Motor neuron (in vitro differentiated cells): ENCODE measurements around the gene RPN1. TPM values are rescaled to one million over a fixed set of nuclear protein-coding genes. Genes with fewer than 3 reads are reported as not detected.
"Not testable (repeated sequence)": the region's sequence is repeated elsewhere in the genome, so short reads cannot be mapped to it uniquely, and the experiment has no call there.

ENCODE experiments used
- ATAC-seq, 8 experiments: fragments of 200-7000 bp; cut with Tn5 transposase; replicated peaks in 6 of 8; 2 replicates each; pipeline ENCODE4 v1.8.0; 2021; ENCODE audit warnings: mild to moderate bottlenecking in 8 of 8, moderate library complexity in 8 of 8
- H3K27ac ChIP-seq, 2 donors: fragments of 250-450 bp; sonication (Bioruptor Pico); 2 replicates each; pipeline ENCODE4 v1.9.0; 2021; ENCODE audit warnings: antibody characterized with exemption in 2 of 2, mild to moderate bottlenecking in 2 of 2, moderate library complexity in 1 of 2
- H3K4me1 ChIP-seq, 2 donors: fragments of 250-450 bp; sonication (Bioruptor Pico); replicated peaks in 1 of 2; 2 replicates each; pipeline ENCODE4 v1.6.1; 2021; ENCODE audit warnings: antibody characterized with exemption in 2 of 2, mild to moderate bottlenecking in 2 of 2, moderate library complexity in 1 of 2
- H3K4me3 ChIP-seq, 5 donors: fragments of 250-450 bp; sonication (Bioruptor Pico); 2 replicates each; pipeline ENCODE4 v1.9.0; 2021; ENCODE audit warnings: antibody characterized with exemption in 5 of 5, mild to moderate bottlenecking in 5 of 5, moderate library complexity in 4 of 5
- WGBS, 10 experiments: fragments of 450-650 bp; shearing (Covaris generic); methylation state at CpG; one replicate each; pipeline ENCODE4 v1.0.0; 2022; 5-methylcytosine and 5-hydroxymethylcytosine counted together
- in situ Hi-C, 9 experiments: fragments of 400-800 bp; cut with MboI; loops; one replicate each; pipeline ENCODE4 v1.15.0; 2021; ENCODE audit warnings: low sequenced_read_pairs in 9 of 9, low pct_unique_long_range_greater_than_20kb in 2 of 9; ENCODE audit not compliant: unreplicated experiment in 9 of 9
- total RNA-seq, 8 experiments: library from RNA; unstranded; fragments of 300-600 nt; gene quantifications; 2 replicates each; pipeline versions ENCODE4 v1.2.3 to v1.2.4, GENCODE V29; 2022

RPN1 gene
- total RNA-seq, 8 experiments from 2014 or later = 127 to 270 (median 164) TPM

DNA sequence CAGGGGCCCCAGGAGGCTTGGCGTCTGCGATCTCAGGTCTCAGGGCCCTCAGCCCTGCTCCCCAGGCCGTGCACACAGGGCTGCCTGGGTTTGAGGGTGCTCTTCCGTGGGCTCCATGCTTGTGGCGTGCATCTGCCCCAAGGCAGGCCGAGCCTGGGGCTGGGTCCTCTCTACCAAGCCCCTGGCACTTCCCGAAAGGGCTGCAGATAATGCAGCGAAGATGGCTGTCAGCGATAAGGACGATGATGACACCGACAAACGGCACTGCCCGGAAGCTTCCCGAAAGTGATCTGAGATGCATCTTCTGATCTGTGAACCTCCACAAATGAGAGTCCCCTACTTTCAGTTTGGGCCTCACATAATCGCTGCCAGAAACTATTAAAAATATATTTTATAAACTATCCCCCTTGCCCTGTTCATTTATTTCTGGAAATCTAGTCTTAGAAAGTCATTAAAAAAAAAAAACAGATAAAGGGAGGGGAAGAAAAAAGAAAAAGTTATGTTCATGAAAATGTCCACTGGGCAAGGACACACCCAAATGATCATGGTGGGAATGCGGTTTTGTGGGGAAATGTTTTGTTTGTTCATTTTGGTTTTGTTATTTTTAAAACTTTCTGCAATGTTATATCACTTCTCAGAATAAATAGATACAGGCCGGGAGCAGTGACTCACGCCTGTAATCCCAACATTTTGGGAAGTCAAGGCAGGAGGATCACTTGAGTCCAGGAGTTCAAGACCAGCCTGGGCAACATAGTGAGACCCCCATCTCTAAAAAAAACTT is 51.5 kb downstream of the RPN1 start:
- 72 to 94% (median 86%) methylated on average over 2 to 13 of the region's 18 CpGs for WGBS, 10 experiments
- in situ Hi-C loops = loop anchor here in 2 of 9 experiments (10.0 to 25.0 kb wide), 3 partner anchors 162 to 437 kb away; partner anchors contain the start of gene EEFSEC (in 1 of the 2)
- no peak overlapping the region for H3K4me3 ChIP-seq
- no peak overlapping the region for H3K27ac ChIP-seq
- no peaks in the 10 kb centered on the region for H3K4me1 ChIP-seq
- ATAC-seq = no peak

DNA sequence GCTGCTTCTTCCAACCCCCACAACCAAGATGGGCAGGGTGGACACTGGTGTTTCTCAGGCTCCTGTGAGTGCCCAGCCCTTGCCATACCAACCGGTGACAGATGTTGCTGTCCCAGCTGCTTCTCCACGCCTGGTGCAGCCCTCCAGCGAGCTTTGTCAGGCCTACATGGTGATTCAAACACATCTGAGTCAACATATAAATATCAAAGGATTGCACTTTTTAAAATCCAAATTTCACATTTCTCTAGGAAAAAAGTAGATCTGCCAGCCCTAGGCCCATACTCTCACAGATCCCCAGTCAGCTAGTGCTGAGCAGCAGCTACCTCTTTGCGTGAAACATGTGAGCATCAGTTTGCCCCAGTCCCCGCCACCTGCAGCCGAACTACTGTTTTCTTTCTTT is 52.7 kb downstream of the RPN1 start:
- no peaks in the 10 kb centered on the region for H3K4me1 ChIP-seq
- no peak overlapping the region for H3K27ac ChIP-seq
- no peak overlapping the region for H3K4me3 ChIP-seq
- ATAC-seq = peak in 2 of 8 experiments; percentile 28 to 52
- in situ Hi-C loops = loop anchor here in 2 of 9 experiments (10.0 to 25.0 kb wide), 3 partner anchors 161 to 436 kb away; partner anchors contain the start of gene EEFSEC (in 1 of the 2)
- WGBS, 10 experiments = 61 to 100% (median 92%) methylated on average over 1 to 5 of the region's 6 CpGs; no CpG with 5 or more reads in 6 of the 10 experiments

DNA sequence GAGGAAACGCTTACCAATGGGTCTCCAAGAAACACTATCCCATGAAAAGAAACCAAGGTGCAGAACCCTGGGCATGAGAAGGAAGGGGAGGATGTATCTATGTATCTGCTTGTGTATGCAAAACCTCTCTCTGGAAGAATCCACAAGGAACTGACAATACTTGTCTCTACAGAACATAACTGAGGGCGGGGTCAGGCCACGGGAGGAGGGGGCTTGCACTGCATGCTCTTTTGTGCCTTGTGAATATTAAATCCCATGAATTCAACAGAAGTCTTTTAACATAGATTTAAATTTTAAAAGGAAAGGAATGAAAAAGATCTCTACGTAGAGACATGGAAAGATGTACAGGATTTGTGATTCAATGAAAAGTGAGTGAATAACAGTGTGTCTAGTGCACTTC is 57.8 kb downstream of the RPN1 start:
- Histone ChIP-seq H3K27ac (no peak overlapping the region), H3K4me1 (peaks cover 0 to 3% of the 10 kb centered on the region in 2 donors), H3K4me3 (no peak overlapping the region)
- ATAC-seq = peak in 6 of 8 experiments; percentile 40 to 57 (median 52)
- in situ Hi-C loops = loop anchor here in 2 of 9 experiments (10.0 to 25.0 kb wide), 3 partner anchors 156 to 431 kb away; partner anchors contain the start of gene EEFSEC (in 1 of the 2)
- 0 to 100% (median 42%) methylated on average over 1 to 4 of the region's 4 CpGs for WGBS, 10 experiments

DNA sequence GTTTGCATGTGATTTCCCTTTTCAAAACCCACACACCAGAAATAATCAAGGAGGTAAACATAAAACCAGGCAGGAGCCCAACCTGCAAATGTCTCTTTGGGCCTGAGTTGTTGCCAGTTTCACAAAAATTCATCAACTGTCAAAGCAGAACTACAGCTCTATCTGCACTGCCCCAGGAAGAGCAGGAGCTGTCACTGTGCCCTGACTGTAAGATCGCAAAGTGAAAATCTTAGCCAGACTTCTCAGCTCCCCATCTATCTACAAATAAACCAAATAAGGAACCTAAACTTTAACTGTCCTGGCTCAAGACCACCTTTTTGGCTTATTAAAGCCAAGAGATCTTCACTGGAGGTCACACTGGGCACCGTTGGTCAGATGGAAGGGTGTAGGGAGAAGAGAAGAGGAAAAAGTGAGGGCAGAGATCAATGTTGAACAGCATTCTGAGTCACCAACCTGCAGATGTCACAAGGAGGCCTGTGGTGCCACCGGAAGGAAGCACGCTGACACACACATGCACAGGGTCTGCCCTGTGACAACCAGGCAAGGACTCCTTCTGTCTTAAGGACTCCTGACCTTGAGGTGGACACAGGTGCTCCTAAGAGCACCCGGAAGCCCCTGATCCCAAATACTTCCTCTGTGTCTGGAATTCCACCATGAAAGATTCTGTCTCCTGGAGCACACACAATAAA is 58.7 kb downstream of the RPN1 start:
- in situ Hi-C loops = loop anchor here in 2 of 9 experiments (10.0 to 25.0 kb wide), 3 partner anchors 155 to 430 kb away; partner anchors contain the start of gene EEFSEC (in 1 of the 2)
- Histone ChIP-seq H3K27ac (no peak overlapping the region), H3K4me1 (peaks cover 0 to 3% of the 10 kb centered on the region in 2 donors), H3K4me3 (no peak overlapping the region)
- no peak for ATAC-seq
- 68 to 92% (median 81%) methylated on average over 2 to 4 of the region's 5 CpGs; no CpG with 5 or more reads in 1 of the 10 experiments for WGBS, 10 experiments

DNA sequence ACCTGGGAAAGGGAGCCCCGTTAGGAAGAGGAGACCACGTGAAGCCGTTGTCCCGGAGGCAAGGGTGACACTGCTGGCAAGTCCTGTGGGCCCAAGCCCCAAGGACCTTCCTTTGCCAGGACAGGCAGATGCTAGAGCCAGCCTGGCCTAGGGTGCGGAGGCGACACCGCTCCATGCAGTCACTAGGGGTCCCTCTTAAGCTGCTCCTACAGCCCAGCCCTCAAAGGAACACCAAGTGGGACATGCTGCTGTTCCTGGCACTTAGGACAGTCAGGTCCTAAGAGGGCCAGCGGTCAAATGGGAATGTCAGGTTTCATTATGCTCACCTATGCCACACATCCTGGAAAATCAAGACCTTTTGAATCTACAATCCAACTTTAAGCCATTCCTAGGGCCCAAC is 59.7 kb downstream of the RPN1 start:
- in situ Hi-C loops = loop anchor here in 2 of 9 experiments (10.0 to 25.0 kb wide), 3 partner anchors 154 to 429 kb away; partner anchors contain the start of gene EEFSEC (in 1 of the 2)
- 76 to 90% (median 87%) methylated on average over 1 to 5 of the region's 8 CpGs; no CpG with 5 or more reads in 5 of the 10 experiments for WGBS, 10 experiments
- Histone ChIP-seq H3K4me3 (no peak overlapping the region), H3K4me1 (peaks cover 0 to 3% of the 10 kb centered on the region in 2 donors), H3K27ac (no peak overlapping the region)
- ATAC-seq = peak in 1 of 8 experiments; percentile 40

DNA sequence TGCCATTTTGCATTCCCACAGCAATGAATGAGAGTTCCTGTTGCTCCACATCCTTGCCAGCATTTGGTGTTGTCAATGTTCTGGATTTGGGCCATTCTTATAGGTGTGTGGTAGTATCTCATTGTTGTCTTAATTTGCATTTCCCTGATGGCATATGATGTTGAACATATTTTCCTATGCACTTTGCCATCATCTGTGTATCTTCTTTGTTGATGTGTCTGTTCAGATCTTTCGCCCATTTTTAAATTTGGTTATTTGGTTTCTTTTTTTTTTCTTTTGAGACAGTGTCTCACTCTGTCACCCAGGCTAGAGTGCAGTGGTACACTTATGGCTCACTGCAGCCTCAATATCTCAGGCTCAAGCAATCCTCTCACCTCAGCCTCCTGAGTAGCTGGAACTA is 60.6 kb downstream of the RPN1 start:
- ATAC-seq, H3K27ac ChIP-seq, H3K4me3 ChIP-seq, H3K4me1 ChIP-seq: not testable (repeated sequence)
- in situ Hi-C loops = loop anchor here in 2 of 9 experiments (10.0 to 25.0 kb wide), 3 partner anchors 153 to 428 kb away; partner anchors contain the start of gene EEFSEC (in 1 of the 2)
- WGBS, 10 experiments = 0 to 100% (median 88%) methylated on average over 1 of the region's 1 CpG; no CpG with 5 or more reads in 3 of the 10 experiments

DNA sequence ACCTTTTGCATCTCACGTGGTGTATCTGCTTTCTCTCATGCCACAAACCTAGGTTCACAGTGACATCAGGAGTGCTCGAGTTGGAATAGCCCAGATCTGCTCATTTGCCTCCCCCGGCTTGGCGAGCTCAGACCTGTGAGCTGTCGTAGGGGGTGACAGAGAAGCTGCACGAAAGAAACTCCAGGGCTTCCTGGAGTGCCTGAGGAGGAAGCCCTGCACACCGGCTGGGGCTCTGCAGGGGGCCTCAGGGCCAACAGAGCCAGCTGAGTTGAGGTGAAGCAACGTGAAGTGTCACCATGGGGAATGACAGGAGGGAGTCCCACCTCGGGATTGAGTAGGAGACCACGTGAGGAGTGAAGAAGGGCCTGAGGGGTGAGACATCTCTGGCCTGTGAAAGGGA is 62.5 kb downstream of the RPN1 start:
- Histone ChIP-seq H3K27ac (no peak overlapping the region), H3K4me3 (no peak overlapping the region), H3K4me1 (peaks cover 0 to 3% of the 10 kb centered on the region in 2 donors)
- WGBS, 10 experiments = 53 to 100% (median 67%) methylated on average over 1 to 9 of the region's 10 CpGs; no CpG with 5 or more reads in 2 of the 10 experiments
- in situ Hi-C loops = loop anchor here in 1 of 9 experiments (25.0 kb wide), 2 partner anchors 151 to 426 kb away; partner anchors contain the start of gene EEFSEC
- no peak for ATAC-seq

DNA sequence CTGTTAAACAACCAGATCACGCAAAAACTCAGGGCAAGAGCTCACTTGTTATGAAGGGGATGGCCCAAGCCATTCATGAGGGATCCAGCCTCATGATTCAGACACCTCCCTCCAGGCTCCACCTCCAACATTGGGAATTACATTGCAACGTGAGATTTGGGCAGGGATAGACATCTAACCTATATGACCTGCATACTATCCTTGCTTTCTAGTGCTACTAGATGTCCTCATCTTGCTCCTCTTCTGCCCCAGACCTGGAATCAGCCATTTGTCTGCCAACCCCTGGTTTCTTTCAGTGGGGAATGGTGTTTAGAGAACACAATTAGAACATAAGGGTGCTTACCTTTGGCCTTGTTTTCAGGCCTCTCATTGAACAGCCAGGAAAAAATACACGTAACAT is 63.2 kb downstream of the RPN1 start:
- H3K4me1 ChIP-seq = no peaks in the 10 kb centered on the region
- WGBS, 10 experiments = 60 to 100% (median 90%) methylated on average over 1 to 3 of the region's 3 CpGs; no CpG with 5 or more reads in 3 of the 10 experiments
- no peak overlapping the region for H3K27ac ChIP-seq
- in situ Hi-C loops = loop anchor here in 1 of 9 experiments (25.0 kb wide), 2 partner anchors 150 to 425 kb away; partner anchors contain the start of gene EEFSEC
- no peak overlapping the region for H3K4me3 ChIP-seq
- ATAC-seq = no peak

DNA sequence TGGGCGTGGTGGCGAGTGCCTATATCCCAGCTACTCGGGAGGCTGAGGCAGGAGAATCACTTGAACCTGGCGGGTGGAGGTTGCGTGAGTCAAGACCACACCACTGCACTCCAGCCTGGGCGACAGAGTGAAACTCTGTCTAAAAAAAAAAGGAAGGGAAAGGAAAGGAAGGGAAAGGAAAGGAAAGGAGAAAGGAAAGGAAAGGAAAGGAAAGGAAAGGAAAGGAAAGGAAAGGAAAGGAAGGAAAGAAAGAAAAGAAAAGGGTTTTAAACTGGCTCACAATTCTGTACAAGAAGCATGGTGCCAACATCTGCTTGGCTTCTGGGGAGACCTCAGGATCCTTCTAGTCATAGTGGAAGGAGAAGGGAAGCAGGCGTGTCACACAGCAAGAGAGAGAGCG is 63.7 kb downstream of the RPN1 start:
- WGBS, 10 experiments = 76 to 100% (median 83%) methylated on average over 1 to 8 of the region's 8 CpGs; no CpG with 5 or more reads in 4 of the 10 experiments
- in situ Hi-C loops = loop anchor here in 1 of 9 experiments (25.0 kb wide), 2 partner anchors 150 to 425 kb away; partner anchors contain the start of gene EEFSEC
- not testable (repeated sequence) for H3K4me3 ChIP-seq, H3K27ac ChIP-seq, ATAC-seq, H3K4me1 ChIP-seq

DNA sequence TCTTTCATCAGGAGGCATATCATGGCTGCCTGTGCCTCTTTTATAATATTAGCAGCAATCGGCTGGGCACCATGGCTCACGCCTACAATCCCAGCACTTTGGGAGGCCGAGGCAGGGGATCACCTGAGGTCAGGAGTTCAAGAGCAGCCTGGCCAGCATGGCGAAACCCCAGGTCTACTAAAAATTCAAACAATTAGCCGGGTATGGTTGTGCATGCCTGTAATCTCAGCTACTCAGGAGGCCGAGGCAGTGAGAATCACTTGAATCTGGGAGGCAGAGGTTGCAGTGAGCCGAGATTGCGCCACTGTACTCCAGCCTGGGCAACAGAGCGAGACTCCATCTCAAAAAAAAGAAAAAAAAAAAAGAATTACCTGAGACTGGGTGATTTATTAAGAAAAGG is 64.2 kb downstream of the RPN1 start:
- in situ Hi-C loops = loop anchor here in 1 of 9 experiments (25.0 kb wide), 2 partner anchors 149 to 424 kb away; partner anchors contain the start of gene EEFSEC
- H3K27ac ChIP-seq, H3K4me3 ChIP-seq, H3K4me1 ChIP-seq, ATAC-seq: not testable (repeated sequence)
- 60 to 100% (median 87%) methylated on average over 1 to 9 of the region's 9 CpGs; no CpG with 5 or more reads in 5 of the 10 experiments for WGBS, 10 experiments

DNA sequence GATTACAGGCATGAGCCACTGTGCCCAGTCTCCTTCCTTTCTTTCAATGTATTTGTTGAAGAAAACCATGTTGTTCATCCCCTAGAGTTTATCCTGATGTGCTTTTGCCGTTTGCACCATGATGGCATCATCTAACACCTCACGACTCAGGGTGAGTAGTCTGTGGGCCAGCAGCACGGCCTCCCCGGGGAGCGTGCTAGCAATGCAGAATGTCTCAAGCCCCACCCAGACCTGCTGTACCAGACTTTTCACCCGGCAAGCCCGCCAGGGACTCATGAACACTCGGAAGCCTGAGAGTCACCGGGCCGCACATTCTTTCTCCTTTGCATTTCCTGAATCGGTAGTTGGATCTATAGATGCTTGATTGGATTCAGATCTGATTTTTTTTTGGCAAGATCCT is 64.6 kb downstream of the RPN1 start:
- H3K4me3 ChIP-seq = no peak overlapping the region
- 50 to 100% (median 88%) methylated on average over 1 to 10 of the region's 11 CpGs; no CpG with 5 or more reads in 3 of the 10 experiments for WGBS, 10 experiments
- no peaks in the 10 kb centered on the region for H3K4me1 ChIP-seq
- in situ Hi-C loops = loop anchor here in 1 of 9 experiments (25.0 kb wide), 2 partner anchors 149 to 424 kb away; partner anchors contain the start of gene EEFSEC
- H3K27ac ChIP-seq = no peak overlapping the region
- no peak for ATAC-seq

DNA sequence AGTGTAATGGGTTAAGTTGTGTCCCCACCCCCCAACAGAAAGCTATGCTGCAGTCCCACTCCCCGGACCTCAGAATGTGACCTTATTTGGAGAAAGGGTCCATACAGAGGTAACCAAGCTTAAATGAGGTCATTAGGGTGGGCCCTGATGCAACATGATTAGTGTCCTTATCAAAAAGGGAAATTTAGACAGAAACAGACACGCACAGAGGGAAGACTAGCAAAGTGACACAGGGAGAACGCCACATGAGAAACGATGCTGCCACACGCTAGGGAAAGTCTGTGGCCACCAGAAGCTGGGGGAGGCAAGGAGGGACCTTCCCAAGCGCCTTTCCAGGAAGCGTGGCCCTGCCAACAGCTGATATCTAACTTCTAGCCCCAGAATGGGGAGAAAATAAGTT is 65.4 kb downstream of the RPN1 start:
- WGBS, 10 experiments = 40 to 93% (median 74%) methylated on average over 1 to 7 of the region's 7 CpGs; no CpG with 5 or more reads in 1 of the 10 experiments
- no peak for ATAC-seq
- H3K4me3 ChIP-seq = no peak overlapping the region
- in situ Hi-C loops = loop anchor here in 1 of 9 experiments (25.0 kb wide), 2 partner anchors 148 to 423 kb away; partner anchors contain the start of gene EEFSEC
- H3K27ac ChIP-seq = no peak overlapping the region
- H3K4me1 ChIP-seq = no peaks in the 10 kb centered on the region
